Mucosa of descending colon (tissue), 3 donors: ENCODE results near the gene GZMM. TPM values are rescaled to one million over a fixed set of nuclear protein-coding genes. Genes with fewer than 3 reads are reported as not detected.
A peak's percentile ranks its signal among the peaks of the same experiment; 100 is the strongest.

Experiments used
- ATAC-seq: fragments of 200-7000 bp; cut with Tn5 transposase; one replicate; pipeline ENCODE4 v1.9.1; 2020; ENCODE audit warnings: mild to moderate bottlenecking, moderate library complexity
- DNase-seq, 3 donors: peaks; one replicate each; pipeline ENCODE4 v3.0.0-alpha.2; 2020
- H3K36me3 ChIP-seq: fragments of 200-600 bp; one replicate; pipeline ENCODE4 v1.8.0; 2021; ENCODE audit warnings: low read depth, mild to moderate bottlenecking
- H3K4me1 ChIP-seq: fragments of 200-600 bp; one replicate; pipeline ENCODE4 v1.8.0; 2021; ENCODE audit warnings: low read depth, mild to moderate bottlenecking
- H3K4me3 ChIP-seq: fragments of 200-600 bp; one replicate; pipeline ENCODE4 v1.8.0; 2021; ENCODE audit warnings: mild to moderate bottlenecking
- H3K9me3 ChIP-seq: fragments of 200-600 bp; one replicate; pipeline ENCODE4 v1.8.0; 2021; ENCODE audit warnings: mild to moderate bottlenecking
- intact Hi-C, 2 donors: fragments of 100-400 bp; cut with DNase I in 1 of 2; cut with micrococcal nuclease in 1 of 2; formaldehyde crosslinking; loops; one replicate each; pipeline versions ENCODE4 v1.11.0 to v1.11.1; 2022; cut with DNase I, micrococcal nuclease
- total RNA-seq, 3 donors: library from RNA; stranded (reverse); fragmentation: NEBNext Ultra II Directional in 2 of 3; extraction: Animal tissue kit (Norgen Biotek cat#: 25700) in 2 of 3; gene quantifications; one replicate each; pipeline versions ENCODE4 v1.2.1 to v1.2.4, GENCODE V29; 2021 to 2023
- TF ChIP-seq, protein P1 (sequence below): fragments of 200-600 bp; IDR thresholded peaks from one replicate; pipeline ENCODE4 v1.8.0; 2022; ENCODE audit warnings: antibody characterized with exemption, mild to moderate bottlenecking
- donor health status: DM: no; HTN: no; CAD: no; lungs with moderate emphysema.
- donor health status: DM: no; HTN: no; CAD: no.
- donor health status: DM: no; HTN: yes; CAD: no.

GZMM gene
- total RNA-seq, 3 donors from 2014 or later: 0.76 to 1.4 (median 1.4) TPM

GRCh38 chr19:532561-533363 lies 11.1 kb upstream of the GZMM start:
- H3K4me3 ChIP-seq: peak overlapping the region; percentile 71
- DNase-seq (peak; percentile 67 to 74 (median 67)), ATAC-seq (peak; percentile 31)
- TF ChIP-seq, protein P1, sequence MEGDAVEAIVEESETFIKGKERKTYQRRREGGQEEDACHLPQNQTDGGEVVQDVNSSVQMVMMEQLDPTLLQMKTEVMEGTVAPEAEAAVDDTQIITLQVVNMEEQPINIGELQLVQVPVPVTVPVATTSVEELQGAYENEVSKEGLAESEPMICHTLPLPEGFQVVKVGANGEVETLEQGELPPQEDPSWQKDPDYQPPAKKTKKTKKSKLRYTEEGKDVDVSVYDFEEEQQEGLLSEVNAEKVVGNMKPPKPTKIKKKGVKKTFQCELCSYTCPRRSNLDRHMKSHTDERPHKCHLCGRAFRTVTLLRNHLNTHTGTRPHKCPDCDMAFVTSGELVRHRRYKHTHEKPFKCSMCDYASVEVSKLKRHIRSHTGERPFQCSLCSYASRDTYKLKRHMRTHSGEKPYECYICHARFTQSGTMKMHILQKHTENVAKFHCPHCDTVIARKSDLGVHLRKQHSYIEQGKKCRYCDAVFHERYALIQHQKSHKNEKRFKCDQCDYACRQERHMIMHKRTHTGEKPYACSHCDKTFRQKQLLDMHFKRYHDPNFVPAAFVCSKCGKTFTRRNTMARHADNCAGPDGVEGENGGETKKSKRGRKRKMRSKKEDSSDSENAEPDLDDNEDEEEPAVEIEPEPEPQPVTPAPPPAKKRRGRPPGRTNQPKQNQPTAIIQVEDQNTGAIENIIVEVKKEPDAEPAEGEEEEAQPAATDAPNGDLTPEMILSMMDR: peak; percentile 10
- H3K9me3 ChIP-seq: no peaks in the 10 kb centered on the region
- H3K4me1 ChIP-seq: peaks cover 21% of the 10 kb centered on the region
- H3K36me3 ChIP-seq: peaks cover 9% of the 10 kb centered on the region
- intact Hi-C loops: no loop called here

DNA sequence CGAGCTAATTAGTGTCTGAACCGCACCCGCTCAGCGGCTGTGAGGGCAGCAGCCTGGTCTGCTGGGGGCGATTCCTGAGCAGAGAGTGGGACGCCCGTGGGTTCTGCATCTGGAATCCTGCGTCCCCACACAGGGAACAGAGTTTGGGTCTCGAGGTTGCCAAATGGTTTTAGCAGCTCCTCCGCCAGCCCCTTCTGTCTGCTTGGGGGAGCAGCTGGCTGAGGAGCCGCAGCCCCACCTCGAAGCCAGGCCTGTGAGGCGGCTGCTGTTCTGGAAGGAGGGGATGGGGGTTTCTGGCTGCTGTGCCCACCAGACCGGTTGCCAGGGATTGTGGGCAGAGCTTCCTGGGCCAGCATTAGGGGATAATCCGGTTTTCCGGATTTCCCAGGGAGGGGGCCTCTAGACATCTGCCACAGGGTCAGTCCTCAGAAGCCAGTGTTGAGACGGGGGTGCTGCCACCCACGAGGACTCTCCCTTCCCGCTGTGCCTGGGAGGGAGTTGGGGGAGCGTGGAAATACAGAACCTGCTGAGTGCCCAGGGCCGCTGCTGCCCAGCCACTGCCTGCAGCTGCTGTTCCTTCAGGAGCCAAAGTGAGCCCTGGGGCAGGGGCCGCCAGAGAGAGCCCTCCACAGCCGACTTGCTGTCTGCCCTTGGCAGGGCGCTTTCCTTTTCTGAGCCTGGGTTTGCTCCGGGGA lies 10.3 kb upstream of the GZMM start:
- no peaks in the 10 kb centered on the region for H3K9me3 ChIP-seq
- H3K4me1 ChIP-seq: peaks cover 21% of the 10 kb centered on the region
- H3K36me3 ChIP-seq: peaks cover 9% of the 10 kb centered on the region
- no peak overlapping the region for H3K4me3 ChIP-seq
- no peak for ATAC-seq
- no peak for DNase-seq
- TF ChIP-seq, protein P1: no peak
- intact Hi-C loops: no loop called here

GRCh38 chr19:534088-534487 lies 9.8 kb upstream of the GZMM start:
- DNase-seq (no peak), ATAC-seq (no peak)
- Histone ChIP-seq H3K4me1 (peaks cover 21% of the 10 kb centered on the region), H3K9me3 (no peaks in the 10 kb centered on the region), H3K36me3 (peaks cover 9% of the 10 kb centered on the region), H3K4me3 (no peak overlapping the region)
- intact Hi-C loops: no loop called here
- TF ChIP-seq, protein P1: no peak

DNA sequence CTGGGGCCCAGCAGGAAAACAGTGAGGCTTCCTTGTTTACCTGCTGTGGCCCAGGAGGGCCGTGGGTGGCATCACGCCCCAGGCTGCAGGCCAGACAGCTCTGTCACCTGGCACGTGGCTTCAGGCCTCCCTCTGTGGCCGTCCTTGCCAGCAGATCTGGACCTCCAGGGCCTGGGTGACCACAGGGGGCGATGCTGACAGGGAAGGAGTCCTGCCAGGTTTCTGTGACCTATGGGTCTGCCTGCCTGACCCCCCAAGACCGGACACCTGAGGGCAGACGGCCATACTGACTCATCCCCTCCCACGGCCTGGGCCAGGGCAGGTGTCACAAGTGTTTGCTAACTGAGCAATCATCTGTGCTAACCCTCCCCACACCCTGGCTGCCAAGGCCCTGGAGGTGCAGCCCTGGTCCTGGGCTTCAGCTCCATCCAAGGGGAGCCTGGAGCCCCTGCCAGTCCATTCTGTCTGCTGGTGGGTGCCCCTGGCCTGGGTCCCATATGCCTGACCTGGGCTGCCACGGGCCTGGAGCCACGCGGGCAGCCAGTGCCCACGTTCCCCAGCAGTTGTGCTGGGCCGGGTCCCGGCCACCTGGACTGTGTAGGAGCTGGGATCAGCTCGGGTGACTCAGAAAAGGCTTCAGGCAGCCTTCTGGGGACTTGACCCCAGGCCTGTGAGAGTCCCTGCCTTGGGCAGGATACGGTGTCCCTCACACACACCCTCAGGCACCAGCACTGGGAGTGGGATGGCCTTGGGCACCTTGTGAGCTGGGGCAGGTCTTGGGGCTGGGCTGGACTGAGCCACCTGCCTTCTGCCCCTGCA lies 8.6 kb upstream of the GZMM start:
- Histone ChIP-seq H3K9me3 (no peaks in the 10 kb centered on the region), H3K4me1 (peaks cover 21% of the 10 kb centered on the region), H3K36me3 (peaks cover 9% of the 10 kb centered on the region), H3K4me3 (no peak overlapping the region)
- DNase-seq (peak in 1 of 3 donors; percentile 53), ATAC-seq (no peak)
- intact Hi-C loops: no loop called here
- TF ChIP-seq, protein P1: no peak

DNA sequence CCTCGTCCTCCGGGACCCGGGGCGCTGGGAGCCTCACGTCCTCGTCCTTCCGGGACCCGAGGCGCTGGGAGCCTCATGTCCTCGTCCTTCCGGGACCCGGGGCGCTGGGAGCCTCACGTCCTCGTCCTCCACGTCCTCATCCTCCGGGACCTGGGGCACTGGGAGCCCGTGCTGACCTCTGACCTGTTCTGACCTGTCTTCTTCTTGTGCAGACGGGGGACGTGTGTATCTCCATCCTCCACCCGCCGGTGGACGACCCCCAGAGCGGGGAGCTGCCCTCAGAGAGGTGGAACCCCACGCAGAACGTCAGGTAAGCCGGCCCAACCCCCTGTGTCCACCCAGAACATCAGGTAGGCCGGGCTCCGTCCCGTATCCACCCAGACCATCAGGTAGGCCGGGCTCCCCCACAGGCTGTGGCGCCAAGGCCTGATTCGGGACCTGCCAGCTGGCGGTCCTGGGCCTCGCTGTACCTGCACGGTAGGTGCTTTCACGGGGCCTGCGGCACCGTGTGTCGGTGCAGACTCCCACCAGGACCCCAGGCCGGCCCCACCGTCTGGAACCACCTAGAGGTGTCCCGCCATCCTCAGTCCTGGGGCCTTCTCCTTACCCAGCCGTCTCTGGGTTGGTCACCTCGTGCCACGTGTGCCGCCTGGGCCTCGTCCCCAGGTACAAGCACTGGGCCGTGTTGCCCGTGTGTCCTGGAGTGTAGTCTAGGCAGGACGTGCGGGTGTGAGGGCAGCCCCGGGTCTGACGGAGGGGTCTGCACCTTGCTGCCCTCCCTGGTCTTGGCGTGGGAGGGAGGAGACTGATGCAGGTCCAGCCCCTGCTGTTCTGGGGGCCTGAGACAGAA lies 7.6 kb upstream of the GZMM start:
- Histone ChIP-seq H3K4me3 (no peak overlapping the region), H3K9me3 (no peaks in the 10 kb centered on the region), H3K36me3 (peaks cover 9% of the 10 kb centered on the region), H3K4me1 (peaks cover 21% of the 10 kb centered on the region)
- ATAC-seq (no peak), DNase-seq (peak in 1 of 3 donors; percentile 50)
- intact Hi-C loops: no loop called here
- TF ChIP-seq, protein P1: no peak
